Progenitor cell of endocrine pancreas (in vitro differentiated cells): ENCODE results near the gene OR52E1. TPM values are rescaled to one million over a fixed set of nuclear protein-coding genes. Genes with fewer than 3 reads are reported as not detected.

Experiments used
- DNase-seq: peaks from one replicate; pipeline ENCODE4 v3.0.0; 2021; ENCODE audit warnings: low spot score; ENCODE audit not compliant: unreplicated experiment
- H3K27ac Mint-ChIP-seq: 2 replicates; pipeline ENCODE4 v1.8.0; 2021; ENCODE audit warnings: mild to moderate bottlenecking, moderate library complexity, mixed read lengths
- H3K27me3 Mint-ChIP-seq: 2 replicates; pipeline ENCODE4 v1.8.0; 2021; ENCODE audit warnings: mixed read lengths
- H3K36me3 Mint-ChIP-seq: 2 replicates; pipeline ENCODE4 v1.8.0; 2022; ENCODE audit warnings: mixed read lengths; ENCODE audit not compliant: insufficient read depth
- H3K4me1 Mint-ChIP-seq: 2 replicates; pipeline ENCODE4 v1.8.0; 2021; ENCODE audit warnings: low read depth, mixed read lengths
- H3K4me3 Mint-ChIP-seq: 2 replicates; pipeline ENCODE4 v1.8.0; 2021; ENCODE audit warnings: low read depth, mild to moderate bottlenecking, moderate library complexity, mixed read lengths
- H3K9me3 Mint-ChIP-seq: 2 replicates; pipeline ENCODE4 v1.8.0; 2021; ENCODE audit warnings: low read depth, mixed read lengths
- total RNA-seq: library from RNA; stranded (reverse); gene quantifications from 2 replicates; pipeline ENCODE4 v1.2.1, GENCODE V29; 2021
- TF ChIP-seq, protein P1 (sequence below): fragments of 200-600 bp; sonication (generic); IDR thresholded peaks from one replicate; pipeline ENCODE4 v1.5.0; 2021; ENCODE audit warnings: antibody characterized with exemption, mild to moderate bottlenecking; ENCODE audit not compliant: unreplicated experiment

The OR52E1 gene
- total RNA-seq, 1 donor from 2014 or later, result not detected

DNA sequence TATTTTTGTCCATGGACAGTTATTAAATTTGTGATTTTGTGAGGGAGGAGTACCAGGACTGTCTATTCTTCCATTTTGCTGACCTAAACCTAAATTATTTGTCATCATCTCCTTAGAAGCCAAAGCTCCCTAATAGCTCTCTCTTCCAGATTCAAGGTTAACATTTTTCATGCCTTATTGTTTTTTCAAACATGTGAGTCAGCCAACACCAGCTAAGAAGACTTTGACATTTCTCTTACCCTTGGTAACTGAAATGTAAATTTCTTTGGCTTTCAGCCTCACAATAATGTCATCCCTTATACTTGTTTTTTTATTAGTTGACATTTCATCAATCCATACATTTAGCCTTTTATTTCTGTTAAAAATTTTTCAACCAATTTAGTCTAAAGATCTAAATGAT lies 19.2 kb downstream of the OR52E1 start:
- Mint-ChIP-seq H3K27ac (no peak overlapping the region), H3K27me3 (no peaks in the 10 kb centered on the region), H3K36me3 (no peaks in the 10 kb centered on the region), H3K4me3 (no peak overlapping the region), H3K4me1 (peaks cover 7% of the 10 kb centered on the region), H3K9me3 (no peaks in the 10 kb centered on the region)
- no peak for DNase-seq
- TF ChIP-seq, protein P1, sequence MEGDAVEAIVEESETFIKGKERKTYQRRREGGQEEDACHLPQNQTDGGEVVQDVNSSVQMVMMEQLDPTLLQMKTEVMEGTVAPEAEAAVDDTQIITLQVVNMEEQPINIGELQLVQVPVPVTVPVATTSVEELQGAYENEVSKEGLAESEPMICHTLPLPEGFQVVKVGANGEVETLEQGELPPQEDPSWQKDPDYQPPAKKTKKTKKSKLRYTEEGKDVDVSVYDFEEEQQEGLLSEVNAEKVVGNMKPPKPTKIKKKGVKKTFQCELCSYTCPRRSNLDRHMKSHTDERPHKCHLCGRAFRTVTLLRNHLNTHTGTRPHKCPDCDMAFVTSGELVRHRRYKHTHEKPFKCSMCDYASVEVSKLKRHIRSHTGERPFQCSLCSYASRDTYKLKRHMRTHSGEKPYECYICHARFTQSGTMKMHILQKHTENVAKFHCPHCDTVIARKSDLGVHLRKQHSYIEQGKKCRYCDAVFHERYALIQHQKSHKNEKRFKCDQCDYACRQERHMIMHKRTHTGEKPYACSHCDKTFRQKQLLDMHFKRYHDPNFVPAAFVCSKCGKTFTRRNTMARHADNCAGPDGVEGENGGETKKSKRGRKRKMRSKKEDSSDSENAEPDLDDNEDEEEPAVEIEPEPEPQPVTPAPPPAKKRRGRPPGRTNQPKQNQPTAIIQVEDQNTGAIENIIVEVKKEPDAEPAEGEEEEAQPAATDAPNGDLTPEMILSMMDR, result no peak

DNA sequence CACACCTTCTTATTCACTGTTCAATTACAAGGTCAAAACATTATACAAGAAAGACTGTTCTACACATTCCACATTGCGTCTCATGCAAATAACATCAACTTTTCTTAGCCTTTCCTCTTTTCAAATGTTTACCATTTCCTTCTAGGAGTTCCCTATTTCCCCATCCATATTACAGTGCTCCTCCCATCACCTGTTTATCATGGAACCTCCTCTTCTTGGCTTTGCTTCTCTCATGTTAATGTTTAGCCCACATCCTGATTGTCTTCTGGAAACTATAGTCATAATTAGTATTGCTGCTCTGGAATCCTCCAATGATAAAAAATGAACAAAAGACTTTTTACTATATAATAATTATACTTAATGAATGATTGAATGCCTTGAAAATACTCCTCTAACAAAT lies 21.3 kb downstream of the OR52E1 start:
- DNase-seq, result no peak
- no peaks in the 10 kb centered on the region for H3K36me3 Mint-ChIP-seq
- peaks cover 7% of the 10 kb centered on the region for H3K4me1 Mint-ChIP-seq
- H3K9me3 Mint-ChIP-seq, result no peaks in the 10 kb centered on the region
- H3K27me3 Mint-ChIP-seq, result no peaks in the 10 kb centered on the region
- no peak overlapping the region for H3K27ac Mint-ChIP-seq
- H3K4me3 Mint-ChIP-seq, result no peak overlapping the region
- TF ChIP-seq, protein P1, result no peak

DNA sequence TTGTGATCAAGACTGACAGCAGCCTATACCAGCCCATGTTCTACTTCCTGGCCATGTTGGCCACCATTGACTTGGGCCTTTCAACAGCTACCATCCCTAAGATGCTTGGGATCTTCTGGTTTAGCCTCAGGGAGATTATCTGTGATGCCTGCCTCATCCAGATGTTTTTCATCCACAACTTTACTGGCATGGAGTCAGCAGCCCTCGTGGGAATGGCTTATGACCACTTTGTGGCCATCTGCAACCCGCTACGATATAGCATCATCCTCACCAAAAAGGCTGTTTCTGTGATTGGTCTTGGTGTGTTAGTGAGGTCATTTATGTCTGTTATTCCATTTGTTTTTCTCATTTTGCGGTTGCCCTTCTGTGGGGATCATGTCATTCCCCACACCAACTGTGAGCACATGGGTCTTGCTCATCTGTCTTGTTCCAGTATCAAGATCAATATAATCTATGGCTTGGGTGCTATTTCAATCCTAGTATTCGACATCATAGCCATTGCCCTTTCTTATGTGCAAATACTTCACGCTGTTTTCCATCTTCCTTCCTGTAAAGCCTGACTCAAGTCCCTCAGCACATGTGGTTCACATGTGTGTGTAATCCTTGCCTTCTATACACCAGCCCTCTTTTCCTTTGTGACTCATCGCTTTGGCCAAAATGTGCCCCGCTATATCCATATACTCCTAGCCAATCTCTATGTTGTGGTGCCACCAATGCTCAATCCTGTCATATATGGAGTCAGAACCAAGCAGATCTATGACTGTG lies 23.6 kb downstream of the OR52E1 start:
- H3K36me3 Mint-ChIP-seq, result no peaks in the 10 kb centered on the region
- no peak overlapping the region for H3K27ac Mint-ChIP-seq
- no peaks in the 10 kb centered on the region for H3K9me3 Mint-ChIP-seq
- no peaks in the 10 kb centered on the region for H3K27me3 Mint-ChIP-seq
- no peak overlapping the region for H3K4me3 Mint-ChIP-seq
- TF ChIP-seq, protein P1, result no peak
- no peak for DNase-seq
- H3K4me1 Mint-ChIP-seq, result peaks cover under 1% of the 10 kb centered on the region

DNA sequence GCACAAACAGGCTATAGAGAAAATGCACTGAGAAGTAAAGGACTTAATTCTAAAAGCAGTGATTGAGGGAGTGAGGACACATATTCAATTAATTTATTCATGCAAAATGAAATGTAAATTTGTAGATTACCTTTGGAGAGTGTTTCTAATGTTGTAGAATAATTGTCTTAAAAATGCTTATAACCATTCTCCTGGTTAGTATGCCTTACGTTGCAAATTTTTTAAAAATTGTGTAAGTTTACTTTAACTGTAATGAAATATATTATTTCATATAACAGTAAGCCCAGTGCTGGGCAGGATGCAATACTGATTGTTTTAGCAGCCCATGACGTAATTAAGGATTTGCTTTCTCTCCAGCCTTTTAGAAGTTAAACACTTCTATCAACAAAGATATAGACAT lies 26.6 kb downstream of the OR52E1 start:
- H3K4me1 Mint-ChIP-seq, result no peaks in the 10 kb centered on the region
- H3K4me3 Mint-ChIP-seq, result no peak overlapping the region

DNA sequence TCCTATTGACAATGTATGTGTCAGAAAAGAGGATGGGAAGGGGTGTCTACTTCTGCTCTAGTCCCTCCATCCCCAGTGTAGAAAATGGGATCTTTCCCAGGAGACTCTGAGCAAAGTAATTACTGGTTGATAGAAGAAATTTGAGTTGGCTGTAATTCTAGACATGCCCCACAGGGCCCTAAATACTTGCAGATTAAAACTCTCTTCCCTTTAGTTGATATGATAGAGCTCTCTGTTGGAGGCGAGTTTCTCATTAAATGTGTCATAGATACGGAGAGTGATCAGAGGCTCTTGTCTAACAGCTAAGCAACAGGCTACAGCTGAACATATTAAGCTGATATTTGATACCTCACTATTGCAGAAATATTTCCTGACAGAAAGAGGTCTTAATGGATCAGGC lies 32.9 kb downstream of the OR52E1 start:
- DNase-seq, result no peak
- Mint-ChIP-seq H3K27ac (no peak overlapping the region), H3K36me3 (no peaks in the 10 kb centered on the region), H3K9me3 (no peaks in the 10 kb centered on the region), H3K4me1 (no peaks in the 10 kb centered on the region), H3K4me3 (no peak overlapping the region), H3K27me3 (peaks cover 3% of the 10 kb centered on the region)
- TF ChIP-seq, protein P1, result no peak

More for the DNA sequence above, 26.6 kb downstream of the OR52E1 start:
- Mint-ChIP-seq H3K27ac (no peak overlapping the region), H3K27me3 (no peaks in the 10 kb centered on the region), H3K36me3 (no peaks in the 10 kb centered on the region), H3K9me3 (no peaks in the 10 kb centered on the region)
- TF ChIP-seq, protein P1, result no peak
- no peak for DNase-seq
